Pulmonary artery endothelial cell (primary cell): ENCODE results near the gene GID8. TPM values are rescaled to one million over a fixed set of nuclear protein-coding genes. Genes with fewer than 3 reads are reported as not detected.

ENCODE experiments used
- DNase-seq: peaks from one replicate; pipeline ENCODE4 v3.0.0-alpha.2; 2011; ENCODE audit warnings: low read depth, low spot score
- total RNA-seq: library from RNA; depleted of rRNA; stranded (reverse); fragments of >200 nt; gene quantifications from 2 replicates; pipeline ENCODE4 v1.2.3, GENCODE V29; 2014

Gene GID8
- total RNA-seq = 43.8 and 52.9 TPM in 2 replicates

- no peak for DNase-seq
Observed at GRCh38 chr20:62938105-62938888, at the start of gene GID8. TSS of gene GID8 (plus strand) at chr20:62938147. CDS start at chr20:62941503, 3,356 bp downstream.

- DNase-seq = no peak
Observed at GRCh38 chr20:62888406-62888805, 49.5 kb upstream of the GID8 start.

DNA sequence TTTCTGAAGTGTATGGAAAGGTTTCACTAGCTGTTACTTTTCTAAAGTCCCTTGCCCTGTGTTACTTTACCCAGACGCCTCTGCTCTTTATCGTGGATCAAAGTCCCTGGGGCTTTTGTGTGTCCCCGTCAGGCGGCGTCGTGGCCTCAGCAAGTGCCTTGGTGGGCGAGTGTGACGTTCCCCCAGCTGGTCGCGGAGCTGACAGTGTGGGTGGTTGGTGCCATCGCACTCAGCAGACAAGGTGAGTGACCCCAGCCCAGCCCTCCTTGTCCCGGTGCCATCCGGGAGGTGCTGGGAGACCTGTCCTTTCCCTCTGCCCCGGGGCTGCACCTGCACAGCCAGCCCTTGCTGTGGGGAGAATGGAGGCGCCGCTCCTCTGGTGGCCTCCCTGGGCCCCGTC lies 49.0 kb upstream of the GID8 start:
- DNase-seq = no peak

DNA sequence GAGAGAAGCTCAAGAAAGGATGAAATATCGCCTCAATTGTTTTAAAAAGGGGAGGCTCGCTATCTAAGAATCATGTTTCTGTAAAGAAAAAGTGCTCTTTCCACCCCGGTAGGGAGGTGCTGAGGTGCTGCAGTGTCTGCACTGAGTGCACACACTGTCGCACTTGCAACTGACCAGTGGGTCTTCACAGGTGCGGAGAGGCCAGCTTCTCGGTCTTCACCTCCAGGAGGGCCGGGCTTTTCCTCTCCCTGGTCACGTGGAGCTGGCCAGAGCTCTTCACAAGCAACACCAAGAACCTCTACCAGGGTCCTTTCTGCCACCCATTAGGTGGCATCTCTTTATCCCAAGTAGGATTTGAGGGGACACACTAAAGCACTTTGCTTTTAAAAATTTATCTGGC lies 48.5 kb upstream of the GID8 start:
- DNase-seq = no peak

GRCh38 chr20:62889871-62890270 lies 48.1 kb upstream of the GID8 start:
- no peak for DNase-seq

DNA sequence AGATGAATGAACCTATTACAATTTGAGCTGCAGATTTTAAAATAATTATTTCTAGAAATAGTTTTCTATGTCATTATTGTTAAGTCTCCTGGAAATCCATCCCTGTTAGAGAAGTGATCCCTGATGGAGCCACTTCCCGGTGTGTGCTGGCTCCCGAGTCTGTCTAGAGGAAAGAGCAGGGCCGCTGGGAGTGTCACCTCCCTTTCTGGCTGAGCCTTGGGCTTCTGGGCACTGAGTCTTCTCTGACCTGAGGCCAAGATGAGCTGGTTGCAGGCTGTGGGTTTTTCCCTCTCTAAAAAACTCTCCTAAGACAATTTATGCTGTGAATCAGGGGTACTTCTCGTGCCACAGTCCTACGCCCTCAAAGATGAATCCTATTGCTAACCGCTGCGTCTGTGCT lies 47.5 kb upstream of the GID8 start:
- DNase-seq = no peak

- DNase-seq = no peak
Observed at GRCh38 chr20:62891111-62891510, 46.8 kb upstream of the GID8 start.

- no peak for DNase-seq
Observed at GRCh38 chr20:62892348-62893304, 45.3 kb upstream of the GID8 start.

GRCh38 chr20:62893700-62894099 lies 44.2 kb upstream of the GID8 start:
- DNase-seq = no peak

- DNase-seq = no peak
Observed at GRCh38 chr20:62894261-62894660, 43.7 kb upstream of the GID8 start.

GRCh38 chr20:62895539-62895938 lies 42.4 kb upstream of the GID8 start:
- DNase-seq = no peak

DNA sequence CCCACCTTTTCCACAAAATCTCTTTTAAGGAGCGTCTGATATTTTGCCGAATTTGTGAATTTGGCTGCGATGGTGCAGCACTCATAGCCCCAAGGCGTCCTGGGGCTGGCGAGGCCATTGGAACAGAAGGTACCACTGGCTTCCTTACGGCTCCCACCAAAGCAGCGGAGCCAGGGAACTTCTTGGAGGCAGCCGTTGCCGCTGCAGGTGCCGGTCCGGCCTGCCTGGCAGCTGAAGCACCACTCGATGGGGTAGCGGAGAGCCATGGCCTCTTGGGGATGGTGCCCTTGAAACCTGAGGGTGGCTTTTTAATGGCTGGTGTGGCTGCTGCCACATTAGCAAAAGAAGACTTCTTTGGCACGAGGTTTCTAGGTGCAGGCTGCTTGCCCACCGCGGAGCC lies 41.4 kb upstream of the GID8 start:
- no peak for DNase-seq

- no peak for DNase-seq
Observed at GRCh38 chr20:62897666-62898065, 40.3 kb upstream of the GID8 start.

- no peak for DNase-seq
Observed at GRCh38 chr20:62898093-62898964, 39.6 kb upstream of the GID8 start.

DNA sequence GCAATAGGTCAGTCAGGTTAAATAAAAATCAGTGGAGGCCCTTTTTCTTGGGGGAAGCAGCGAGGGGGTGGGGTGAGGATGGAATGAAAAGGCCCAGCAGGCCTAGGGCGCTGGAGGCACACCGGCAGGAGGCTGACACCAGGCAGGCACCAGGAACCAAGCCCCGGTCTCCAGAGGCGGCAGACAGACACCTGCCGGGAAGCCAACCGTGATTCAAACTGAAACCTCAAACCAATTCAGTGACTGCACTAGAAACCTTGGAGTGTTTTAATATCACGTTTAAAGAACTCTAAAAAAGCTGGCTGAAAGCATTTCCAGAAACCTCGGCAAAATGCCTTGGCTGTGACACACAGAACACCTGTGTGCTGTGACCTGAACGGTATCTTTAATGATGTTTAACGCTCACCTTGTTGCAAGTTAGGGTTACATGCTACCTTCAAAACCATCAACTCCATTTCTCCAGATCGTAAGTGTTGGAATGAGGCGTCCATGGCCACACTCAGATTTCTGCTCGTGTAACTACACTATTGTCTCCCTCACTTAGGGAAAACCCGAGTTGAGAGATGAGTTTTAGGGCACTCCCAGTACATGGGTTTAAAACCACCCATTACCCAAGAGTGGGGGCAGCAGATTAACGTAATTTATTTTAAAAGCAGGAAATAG lies 38.8 kb upstream of the GID8 start:
- no peak for DNase-seq

GRCh38 chr20:62899633-62900051 lies 38.3 kb upstream of the GID8 start:
- DNase-seq = no peak

DNA sequence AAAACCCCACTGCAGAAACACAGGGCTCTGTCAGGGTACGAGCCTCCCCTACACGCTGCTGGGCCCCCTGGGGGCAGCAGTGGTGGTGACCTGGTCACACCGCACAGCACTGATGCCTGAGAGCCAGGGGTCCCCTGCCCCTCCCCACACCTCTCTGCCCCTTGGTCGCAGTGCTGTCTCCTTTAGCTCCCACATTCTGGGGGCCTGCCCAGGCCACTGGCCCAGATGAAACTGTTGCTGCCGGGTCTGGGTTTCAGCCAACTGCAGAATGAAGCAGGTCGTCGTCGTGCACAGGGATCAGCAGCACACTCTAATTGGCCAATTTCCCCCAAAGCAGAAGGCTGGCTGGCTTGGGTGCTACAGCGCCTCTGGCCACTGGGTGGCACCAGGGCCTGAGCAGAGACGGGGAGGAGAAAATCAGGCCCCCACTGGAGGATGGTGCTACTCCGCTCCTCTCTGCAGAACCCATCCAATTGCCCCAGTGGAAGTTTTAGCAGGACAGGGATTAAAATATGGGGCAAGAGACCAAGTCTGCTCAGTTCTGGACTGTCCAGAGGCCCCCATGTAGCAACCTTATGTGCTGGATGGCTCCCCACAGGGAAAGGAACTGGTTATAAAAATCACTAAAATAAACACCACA lies 37.8 kb upstream of the GID8 start:
- DNase-seq = peak; percentile 15

GRCh38 chr20:62900692-62901584 lies 37.0 kb upstream of the GID8 start:
- DNase-seq = no peak

DNA sequence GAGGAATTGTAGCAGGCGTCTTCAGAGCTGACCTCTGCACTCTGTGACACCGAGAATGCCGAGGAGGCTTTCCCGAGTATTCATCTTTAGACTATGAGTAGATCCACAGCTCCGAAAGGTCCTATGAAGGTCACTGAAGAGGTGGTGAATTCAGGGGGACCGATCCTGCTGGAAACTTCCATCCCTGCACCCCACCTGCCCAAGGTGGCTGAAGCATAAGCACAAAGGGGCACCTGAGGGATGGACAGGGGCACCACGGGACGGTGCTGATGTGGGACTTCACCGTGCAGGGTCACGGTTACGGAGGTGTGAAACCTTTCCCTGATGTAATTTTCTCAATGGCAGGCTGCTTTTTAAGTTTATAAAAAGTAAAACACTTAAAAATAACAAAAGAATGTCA lies 36.1 kb upstream of the GID8 start:
- DNase-seq = no peak
